HG02885 (cell line): Measurements from ENCODE around the gene HERC3.
A peak's percentile ranks its signal among the peaks of the same experiment; 100 is the strongest.

Experiments
- ATAC-seq: cut with Tn5 transposase; IDR thresholded peaks from one replicate; pipeline ENCODE4 v1.9.1; 2021; ENCODE audit warnings: mild to moderate bottlenecking; ENCODE audit not compliant: unreplicated experiment, poor library complexity

Gene HERC3

GRCh38 chr4:88655226-88655625, 62.9 kb downstream of the HERC3 start:
- ATAC-seq = no peak

GRCh38 chr4:88659055-88659889, 67.0 kb downstream of the HERC3 start:
- ATAC-seq = peak; percentile 97

GRCh38 chr4:88659890-88660208, 67.6 kb downstream of the HERC3 start:
- no peak for ATAC-seq

GRCh38 chr4:88660446-88661294, 68.4 kb downstream of the HERC3 start:
- no peak for ATAC-seq

GRCh38 chr4:88661739-88662138, 69.5 kb downstream of the HERC3 start:
- ATAC-seq = no peak

- peak; percentile 71 for ATAC-seq
These were observed 80.7 kb downstream of the HERC3 start for GRCh38 chr4:88672987-88673386.

- no peak for ATAC-seq
These were observed 81.6 kb downstream of the HERC3 start for GRCh38 chr4:88673886-88674285.

- no peak for ATAC-seq
These were observed 82.3 kb downstream of the HERC3 start for GRCh38 chr4:88674565-88674964.

- no peak for ATAC-seq
These were observed 82.7 kb downstream of the HERC3 start for GRCh38 chr4:88674979-88675378.

GRCh38 chr4:88675543-88675942, 83.3 kb downstream of the HERC3 start:
- ATAC-seq = no peak

GRCh38 chr4:88681209-88681608, 88.9 kb downstream of the HERC3 start:
- no peak for ATAC-seq

- ATAC-seq = no peak
These were observed 98.1 kb downstream of the HERC3 start for GRCh38 chr4:88690355-88690754.

GRCh38 chr4:88693792-88694191, 101.5 kb downstream of the HERC3 start:
- no peak for ATAC-seq

GRCh38 chr4:88696630-88697029, 104.3 kb downstream of the HERC3 start:
- no peak for ATAC-seq

GRCh38 chr4:88697141-88697540, 104.9 kb downstream of the HERC3 start:
- ATAC-seq = peak; percentile 29

- ATAC-seq = peak; percentile 93
These were observed 105.5 kb downstream of the HERC3 start, which contains the start of gene NAP1L5 for GRCh38 chr4:88697588-88698329. Gene NAP1L5 (minus strand): TSS chr4:88697829. CDS start chr4:88697754, 75 bp downstream.

- no peak for ATAC-seq
These were observed 106.2 kb downstream of the HERC3 start for GRCh38 chr4:88698519-88698918.

GRCh38 chr4:88702782-88703181, 110.5 kb downstream of the HERC3 start:
- no peak for ATAC-seq

GRCh38 chr4:88705223-88705622, 112.9 kb downstream of the HERC3 start:
- no peak for ATAC-seq

GRCh38 chr4:88705805-88706492, 113.7 kb downstream of the HERC3 start:
- ATAC-seq = no peak
